Measurements from ENCODE around the gene PDYN.

- no peak for TF ChIP-seq POLR2A (IDR thresholded peaks at IDR 0.05)
- TF ChIP-seq, protein P1, sequence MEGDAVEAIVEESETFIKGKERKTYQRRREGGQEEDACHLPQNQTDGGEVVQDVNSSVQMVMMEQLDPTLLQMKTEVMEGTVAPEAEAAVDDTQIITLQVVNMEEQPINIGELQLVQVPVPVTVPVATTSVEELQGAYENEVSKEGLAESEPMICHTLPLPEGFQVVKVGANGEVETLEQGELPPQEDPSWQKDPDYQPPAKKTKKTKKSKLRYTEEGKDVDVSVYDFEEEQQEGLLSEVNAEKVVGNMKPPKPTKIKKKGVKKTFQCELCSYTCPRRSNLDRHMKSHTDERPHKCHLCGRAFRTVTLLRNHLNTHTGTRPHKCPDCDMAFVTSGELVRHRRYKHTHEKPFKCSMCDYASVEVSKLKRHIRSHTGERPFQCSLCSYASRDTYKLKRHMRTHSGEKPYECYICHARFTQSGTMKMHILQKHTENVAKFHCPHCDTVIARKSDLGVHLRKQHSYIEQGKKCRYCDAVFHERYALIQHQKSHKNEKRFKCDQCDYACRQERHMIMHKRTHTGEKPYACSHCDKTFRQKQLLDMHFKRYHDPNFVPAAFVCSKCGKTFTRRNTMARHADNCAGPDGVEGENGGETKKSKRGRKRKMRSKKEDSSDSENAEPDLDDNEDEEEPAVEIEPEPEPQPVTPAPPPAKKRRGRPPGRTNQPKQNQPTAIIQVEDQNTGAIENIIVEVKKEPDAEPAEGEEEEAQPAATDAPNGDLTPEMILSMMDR (IDR thresholded peaks at IDR 0.05) = no peak
Measured at GRCh38 chr20:1982686-1983085, 11.2 kb downstream of the PDYN start.
